GM21529 (cell line): ENCODE measurements around the gene PLCB1.

Experiments used
- ATAC-seq: cut with Tn5 transposase; IDR thresholded peaks from one replicate; pipeline ENCODE4 v1.9.1; 2021; ENCODE audit not compliant: unreplicated experiment

The PLCB1 gene

GRCh38 chr20:8293750-8294149, 161.7 kb downstream of the PLCB1 start:
- no peak for ATAC-seq

- ATAC-seq = no peak
Observed at GRCh38 chr20:8296536-8296935, 164.5 kb downstream of the PLCB1 start.

GRCh38 chr20:8298426-8299043, 166.5 kb downstream of the PLCB1 start:
- ATAC-seq = no peak

GRCh38 chr20:8299921-8300320, 167.9 kb downstream of the PLCB1 start:
- ATAC-seq = no peak

GRCh38 chr20:8301655-8302054, 169.6 kb downstream of the PLCB1 start:
- ATAC-seq = no peak

- ATAC-seq = no peak
Observed at GRCh38 chr20:8303651-8304050, 171.6 kb downstream of the PLCB1 start.

GRCh38 chr20:8304124-8304816, 172.2 kb downstream of the PLCB1 start:
- ATAC-seq = no peak

GRCh38 chr20:8305449-8305978, 173.4 kb downstream of the PLCB1 start:
- ATAC-seq = peak; percentile 97

GRCh38 chr20:8306937-8307336, 174.9 kb downstream of the PLCB1 start:
- no peak for ATAC-seq

- ATAC-seq = no peak
Observed at GRCh38 chr20:8309634-8310033, 177.6 kb downstream of the PLCB1 start.

- no peak for ATAC-seq
Observed at GRCh38 chr20:8310618-8311017, 178.6 kb downstream of the PLCB1 start.

- ATAC-seq = no peak
Observed at GRCh38 chr20:8313073-8313472, 181.0 kb downstream of the PLCB1 start.

- no peak for ATAC-seq
Observed at GRCh38 chr20:8315639-8316573, 183.8 kb downstream of the PLCB1 start.

GRCh38 chr20:8317448-8317847, 185.4 kb downstream of the PLCB1 start:
- no peak for ATAC-seq

GRCh38 chr20:8318965-8319625, 187.0 kb downstream of the PLCB1 start:
- no peak for ATAC-seq

GRCh38 chr20:8320306-8320705, 188.2 kb downstream of the PLCB1 start:
- no peak for ATAC-seq

- ATAC-seq = no peak
Observed at GRCh38 chr20:8321001-8321400, 188.9 kb downstream of the PLCB1 start.

GRCh38 chr20:8322662-8323217, 190.7 kb downstream of the PLCB1 start:
- no peak for ATAC-seq

GRCh38 chr20:8326191-8326590, 194.1 kb downstream of the PLCB1 start:
- ATAC-seq = no peak

- no peak for ATAC-seq
Observed at GRCh38 chr20:8326899-8327298, 194.8 kb downstream of the PLCB1 start.

- no peak for ATAC-seq
Observed at GRCh38 chr20:8328189-8328588, 196.1 kb downstream of the PLCB1 start.
